ENCODE results near the gene UBR4. TPM values are rescaled to one million over a fixed set of nuclear protein-coding genes. Genes with fewer than 3 reads are reported as not detected.

The UBR4 gene
- polyA plus RNA-seq, 3 donors = 44.3 to 93.8 (median 49.4) TPM

GRCh38 chr1:19137158-19137557 lies 72.9 kb downstream of the UBR4 start:
- Histone ChIP-seq H3K27ac (ENCODE audit: low read depth in 1 of 2, low read length in 2 of 2) (no peak overlapping the region), H4K20me1 (ENCODE audit: insufficient read depth, low read length) (peaks cover 4% of the 10 kb centered on the region), H3K36me3 (replicated peaks in 1 of 2; ENCODE audit: control insufficient read depth in 1 of 2, insufficient read depth in 2 of 2, low read length in 2 of 2) (peaks cover 91 to 99% of the 10 kb centered on the region in 2 donors), H3K9ac (ENCODE audit: insufficient read depth, low read length, poor library complexity, severe bottlenecking) (no peak overlapping the region), H2AFZ (ENCODE audit: insufficient read depth, low read depth, low read length, poor library complexity, severe bottlenecking) (no peak overlapping the region), H3K4me1 (ENCODE audit: control insufficient read depth in 1 of 2, insufficient read depth in 2 of 2, low read length in 2 of 2) (no peaks in the 10 kb centered on the region), H3K9me3 (replicated peaks in 1 of 2; ENCODE audit: control insufficient read depth in 1 of 2, insufficient read depth in 1 of 2, low read length in 2 of 2) (peaks cover 5 to 13% of the 10 kb centered on the region in 2 donors), H3K4me3 (replicated peaks in 1 of 3; ENCODE audit: low read depth in 2 of 3, low read length in 3 of 3) (no peak overlapping the region), H3K4me2 (replicated peaks; ENCODE audit: extremely low read depth, low read length, poor library complexity, severe bottlenecking) (no peak overlapping the region), H3K79me2 (ENCODE audit: insufficient read depth, low read length) (no peaks in the 10 kb centered on the region), H3K27me3 (ENCODE audit: control insufficient read depth in 2 of 2, insufficient read depth in 2 of 2, low read length in 2 of 2) (no peaks in the 10 kb centered on the region)
- Mint-ChIP-seq H3K27me3 (ENCODE audit: low read depth in 3 of 3) (peaks cover 0 to 1% (median 0%) of the 10 kb centered on the region in 3 donors), H3K27ac (no peak overlapping the region), H3K36me3 (peaks cover 93 to 97% of the 10 kb centered on the region in 2 donors), H3K4me1 (no peaks in the 10 kb centered on the region), H3K9me3 (peaks cover 2 to 15% (median 12%) of the 10 kb centered on the region in 7 donors), H3K4me3 (no peak overlapping the region)
- intact Hi-C loops (cut with micrococcal nuclease) = no loop called here
- DNase-seq = no peak
- WGBS (ENCODE audit: insufficient coverage) = no CpG with 5 or more reads among the region's 4 CpGs
- TF ChIP-seq CTCF (IDR thresholded peaks at IDR 0.05) = no peak

DNA sequence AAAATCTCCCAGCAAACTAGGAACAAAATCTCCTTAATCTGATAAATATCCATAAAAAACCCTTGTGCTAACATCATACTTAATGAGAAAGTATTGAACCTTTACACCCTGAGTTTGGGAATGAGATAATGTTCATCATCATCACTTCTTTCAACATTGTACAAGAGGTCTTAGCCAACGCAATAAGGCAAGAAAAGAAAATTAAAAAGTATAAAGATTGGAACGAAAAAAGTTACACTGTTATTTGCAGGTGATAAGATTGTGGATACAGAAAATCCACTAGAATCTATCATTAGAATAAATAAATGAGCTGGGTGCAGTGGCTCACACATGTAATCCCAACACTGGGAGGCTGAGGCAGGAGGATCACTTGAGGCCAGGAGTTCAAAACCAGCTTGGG lies 76.7 kb downstream of the UBR4 start:
- H3K4me1 ChIP-seq (ENCODE audit: control insufficient read depth in 1 of 2, insufficient read depth in 2 of 2, low read length in 2 of 2) = no peaks in the 10 kb centered on the region
- Mint-ChIP-seq H3K36me3 (peaks cover 82 to 96% of the 10 kb centered on the region in 2 donors), H3K4me1 (peaks cover 5% of the 10 kb centered on the region), H3K27ac (no peak overlapping the region), H3K9me3 (peaks cover 2 to 15% (median 12%) of the 10 kb centered on the region in 7 donors), H3K4me3 (no peak overlapping the region), H3K27me3 (ENCODE audit: low read depth in 3 of 3) (peaks cover 0 to 1% (median 0%) of the 10 kb centered on the region in 3 donors)
- H3K4me3 ChIP-seq (replicated peaks in 1 of 3; ENCODE audit: low read depth in 2 of 3, low read length in 3 of 3) = no peak overlapping the region
- no peaks in the 10 kb centered on the region for H3K79me2 ChIP-seq (ENCODE audit: insufficient read depth, low read length)
- peaks cover 90 to 97% of the 10 kb centered on the region in 2 donors for H3K36me3 ChIP-seq (replicated peaks in 1 of 2; ENCODE audit: control insufficient read depth in 1 of 2, insufficient read depth in 2 of 2, low read length in 2 of 2)
- peaks cover 5 to 13% of the 10 kb centered on the region in 2 donors for H3K9me3 ChIP-seq (replicated peaks in 1 of 2; ENCODE audit: control insufficient read depth in 1 of 2, insufficient read depth in 1 of 2, low read length in 2 of 2)
- H4K20me1 ChIP-seq (ENCODE audit: insufficient read depth, low read length) = peaks cover 4% of the 10 kb centered on the region
- H3K4me2 ChIP-seq (replicated peaks; ENCODE audit: extremely low read depth, low read length, poor library complexity, severe bottlenecking) = no peak overlapping the region
- no CpG with 5 or more reads among the region's 2 CpGs for WGBS (ENCODE audit: insufficient coverage)
- intact Hi-C loops (cut with micrococcal nuclease) = no loop called here
- no peak overlapping the region for H3K27ac ChIP-seq (ENCODE audit: low read depth in 1 of 2, low read length in 2 of 2)
- DNase-seq = no peak
- H3K9ac ChIP-seq (ENCODE audit: insufficient read depth, low read length, poor library complexity, severe bottlenecking) = no peak overlapping the region
- TF ChIP-seq CTCF (IDR thresholded peaks at IDR 0.05) = no peak
- H3K27me3 ChIP-seq (ENCODE audit: control insufficient read depth in 2 of 2, insufficient read depth in 2 of 2, low read length in 2 of 2) = no peaks in the 10 kb centered on the region
- H2AFZ ChIP-seq (ENCODE audit: insufficient read depth, low read depth, low read length, poor library complexity, severe bottlenecking) = no peak overlapping the region

Data from CD14-positive monocyte (primary cell).